HCT116 (cell line): ENCODE results near the gene YAE1. TPM values are rescaled to one million over a fixed set of nuclear protein-coding genes. Genes with fewer than 3 reads are reported as not detected.

Source experiments
- ATAC-seq: fragments of 200-7000 bp; cut with Tn5 transposase; 2 replicates; pipeline ENCODE4 v1.9.1; 2020; ENCODE audit warnings: mild to moderate bottlenecking, moderate library complexity
- BruUV-seq: library from RNA; stranded (reverse); fragments of 400-500 nt; replicated peaks from 2 replicates; lab custom pipeline; 2021; lab: Mats Ljungman, UMichigan
- CTCF ChIA-PET: fragments of 300-600 bp; sonication (Branson Sonifier 250); formaldehyde crosslinking; loops from one replicate; lab custom pipeline; 2021; ENCODE audit warnings: antibody characterized with exemption; lab: Charles Lee
- POLR2A ChIA-PET: fragments of 300-600, 350-600 bp; sonication (Branson Sonifier 250); formaldehyde crosslinking; loops from one replicate; lab custom pipeline; 2021; ENCODE audit warnings: antibody characterized with exemption; lab: Charles Lee
- RAD21 ChIA-PET, 2 experiments: fragments of 300-600 bp; sonication (Branson Sonifier 250); formaldehyde crosslinking; loops; one replicate each; lab custom pipeline; 2023; ENCODE audit warnings: low total read pairs in 2 of 2; ENCODE audit not compliant: uncharacterized antibody in 2 of 2, unreplicated experiment in 2 of 2, low non-redundant PET in 1 of 2; lab: Charles Lee
- DNase-seq: peaks from one replicate; pipeline ENCODE4 v3.0.0-alpha.2; 2010; ENCODE audit warnings: low read depth, low spot score
- H2AFZ ChIP-seq: fragments of 200-600 bp; shearing (Covaris generic), sonication (generic); 2 replicates; pipeline ENCODE4 v1.6.1; 2017; ENCODE audit warnings: low read depth, mixed run types, mixed read lengths, antibody characterized with exemption, low read length; ENCODE audit not compliant: poor library complexity, severe bottlenecking
- H3K27ac ChIP-seq: 2 replicates; pipeline ENCODE4 v1.5.1; 2012; ENCODE audit warnings: low read depth, low read length
- H3K27me3 ChIP-seq: fragments of 200-600 bp; sonication (generic); 2 replicates; pipeline ENCODE4 v1.6.1; 2016; ENCODE audit warnings: mixed run types, low read length, mixed read lengths; ENCODE audit not compliant: insufficient read depth
- H3K36me3 ChIP-seq, 2 experiments: fragments of 200-500 bp in 1 of 2; fragments of 200-600 bp in 1 of 2; sonication (Bioruptor generic) in 1 of 2; sonication (generic) in 1 of 2; 2 replicates each; pipeline versions ENCODE4 v1.5.1 to v1.6.1; 2014 to 2016; ENCODE audit warnings: low read length in 2 of 2, inconsistent platforms in 1 of 2, mixed read lengths in 1 of 2, mixed run types in 1 of 2; ENCODE audit not compliant: insufficient read depth in 2 of 2, control insufficient read depth in 1 of 2
- H3K4me1 ChIP-seq, 2 experiments: fragments of 200-600 bp in 1 of 2; sonication (generic) in 1 of 2; 2 replicates each; pipeline versions ENCODE4 v1.5.1 to v1.6.1; 2012 to 2017; ENCODE audit warnings: low read length in 2 of 2, inconsistent platforms in 1 of 2, mild to moderate bottlenecking in 1 of 2, mixed read lengths in 1 of 2, mixed run types in 1 of 2, moderate library complexity in 1 of 2; ENCODE audit not compliant: insufficient read depth in 2 of 2, control insufficient read depth in 1 of 2
- H3K4me2 ChIP-seq: fragments of 200-600 bp; sonication (generic); 2 replicates; pipeline ENCODE4 v1.6.1; 2017; ENCODE audit warnings: mixed run types, low read length, mixed read lengths
- H3K4me3 ChIP-seq, 2 experiments: fragments of 200-600 bp in 1 of 2; sonication (generic) in 1 of 2; replicated peaks in 1 of 2; 2 replicates each; pipeline ENCODE4 v1.5.1; 2011 to 2016; ENCODE audit warnings: low read length in 2 of 2, control low read depth in 1 of 2, low read depth in 1 of 2, mild to moderate bottlenecking in 1 of 2, mixed read lengths in 1 of 2, mixed run types in 1 of 2
- H3K79me2 ChIP-seq: fragments of 200-600 bp; sonication (generic); 2 replicates; pipeline ENCODE4 v1.6.1; 2017; ENCODE audit warnings: mild to moderate bottlenecking, mixed run types, low read length, moderate library complexity, mixed read lengths; ENCODE audit not compliant: insufficient read depth
- H3K9ac ChIP-seq: fragments of 200-600 bp; sonication (generic); 2 replicates; pipeline ENCODE4 v1.6.1; 2016; ENCODE audit warnings: low read length, mixed read lengths
- H3K9me2 ChIP-seq: fragments of 200-600 bp; sonication (generic), shearing (Covaris generic); 2 replicates; pipeline ENCODE4 v1.6.1; 2017; ENCODE audit warnings: mixed run types, mild to moderate bottlenecking, moderate library complexity; ENCODE audit not compliant: insufficient read depth
- H3K9me3 ChIP-seq, 2 experiments: fragments of 200-500 bp in 1 of 2; fragments of 200-600 bp in 1 of 2; sonication (Bioruptor generic) in 1 of 2; sonication (generic) in 1 of 2; 2 replicates each; pipeline ENCODE4 v1.6.1; 2014 to 2017; ENCODE audit warnings: low read length in 2 of 2, mixed read lengths in 2 of 2, inconsistent platforms in 1 of 2, low read depth in 1 of 2, mild to moderate bottlenecking in 1 of 2, mixed run types in 1 of 2, moderate library complexity in 1 of 2; ENCODE audit not compliant: control insufficient read depth in 1 of 2, insufficient read depth in 1 of 2
- H4K20me1 ChIP-seq: fragments of 200-600 bp; sonication (generic), shearing (Covaris generic); 2 replicates; pipeline ENCODE4 v1.6.1; 2017; ENCODE audit warnings: mixed run types, mild to moderate bottlenecking, moderate library complexity; ENCODE audit not compliant: insufficient read depth
- CTCF ChIP-seq, 3 experiments: fragments of 200-600 bp in 1 of 3; sonication (generic) in 1 of 3; IDR thresholded peaks in 2 of 3; conservative IDR thresholded peaks in 1 of 3; 2 replicates each; pipeline ENCODE4 v1.5.1; 2012 to 2017; ENCODE audit warnings: low read depth in 2 of 3, low read length in 2 of 3, antibody characterized with exemption in 1 of 3, borderline replicate concordance in 1 of 3, control low read depth in 1 of 3, mild to moderate bottlenecking in 1 of 3, mixed read lengths in 1 of 3, mixed run types in 1 of 3, moderate library complexity in 1 of 3; ENCODE audit not compliant: insufficient read depth in 1 of 3
- EZH2phosphoT487 ChIP-seq: fragments of 200-600 bp; IDR thresholded peaks from 2 replicates; pipeline ENCODE4 v1.6.1; 2018; ENCODE audit warnings: antibody characterized with exemption, borderline replicate concordance
- JUND ChIP-seq: IDR thresholded peaks from 2 replicates; pipeline ENCODE4 v1.6.1; 2012
- POLR2A ChIP-seq: IDR thresholded peaks from 2 replicates; pipeline ENCODE4 v1.7.0; 2011; ENCODE audit warnings: borderline replicate concordance; ENCODE audit not compliant: insufficient read depth, insufficient read length; ENCODE audit errors: extremely low read depth
- POLR2AphosphoS5 ChIP-seq: IDR thresholded peaks from 2 replicates; pipeline ENCODE4 v1.6.1; 2011; ENCODE audit warnings: mild to moderate bottlenecking, low read depth, low read length, moderate library complexity
- SIN3A ChIP-seq: IDR thresholded peaks from 2 replicates; pipeline ENCODE4 v1.6.1; 2012; ENCODE audit warnings: low read depth
- TCF7L2 ChIP-seq: IDR thresholded peaks from 2 replicates; pipeline ENCODE4 v1.7.0; 2011; ENCODE audit warnings: borderline replicate concordance, inconsistent platforms; ENCODE audit not compliant: insufficient read depth, insufficient read length; ENCODE audit errors: extremely low read depth
- intact Hi-C: fragments of 100-400 bp; cut with micrococcal nuclease; formaldehyde crosslinking; loops from 2 replicates; pipeline ENCODE4 v1.10.0; 2022
- total RNA-seq: library from RNA; stranded (reverse); gene quantifications from one replicate; pipeline ENCODE4 v1.2.1, GENCODE V29; 2021; ENCODE audit not compliant: unreplicated experiment
- TF ChIP-seq, protein P1 (sequence below): IDR thresholded peaks from 2 replicates; pipeline ENCODE4 v1.6.1; 2011; ENCODE audit warnings: mild to moderate bottlenecking, low read length, moderate library complexity; ENCODE audit not compliant: insufficient replicate concordance; ENCODE audit errors: extremely low read depth
- TF ChIP-seq, protein P2 (sequence below): IDR thresholded peaks from 2 replicates; pipeline ENCODE4 v1.6.1; 2012; ENCODE audit warnings: low read depth

Gene YAE1
- total RNA-seq, 1 experiment from 2014 or later = 16.9 TPM

DNA sequence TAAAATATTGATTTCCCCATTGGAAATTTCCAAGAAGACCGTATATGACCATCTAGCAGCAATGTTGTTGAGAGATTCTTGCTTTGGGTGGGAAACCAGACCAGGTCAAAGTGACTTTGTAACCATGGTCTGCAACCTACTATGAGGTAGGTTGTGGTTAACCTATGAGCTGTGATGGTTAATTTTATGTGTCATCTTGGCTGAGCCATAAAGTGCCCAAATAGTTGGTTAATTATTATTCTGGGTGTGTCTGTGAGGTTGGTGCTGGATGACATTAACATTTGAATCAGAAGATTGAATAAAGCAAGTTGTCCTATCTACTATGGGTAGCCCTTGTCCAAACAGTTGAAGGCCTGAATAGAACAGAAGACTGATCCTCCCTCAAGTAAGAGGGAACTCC lies 38.9 kb downstream of the YAE1 start:
- ChIA-PET POLR2A (no interaction called here), CTCF (no interaction called here), RAD21 (no interaction called here)
- no peak overlapping the region for H2AFZ ChIP-seq
- intact Hi-C loops = no loop called here
- peaks cover 0 to 10% of the 10 kb centered on the region in 2 experiments; a peak in 2 of 4 replicates for H3K4me1 ChIP-seq
- H3K9me2 ChIP-seq = no peaks in the 10 kb centered on the region
- no peak overlapping the region for H3K27ac ChIP-seq
- no peak overlapping the region for H3K4me3 ChIP-seq
- ATAC-seq = no peak; the same call in 1 of the 2 replicates
- no peak for DNase-seq
- H3K79me2 ChIP-seq = no peaks in the 10 kb centered on the region
- no peaks in the 10 kb centered on the region for H3K27me3 ChIP-seq
- H3K36me3 ChIP-seq = no peaks in the 10 kb centered on the region
- H3K9ac ChIP-seq = no peak overlapping the region
- no TSS peak for BruUV-seq
- H3K9me3 ChIP-seq = no peaks in the 10 kb centered on the region
- peak overlapping the region; percentile 27 for H3K4me2 ChIP-seq
- TF ChIP-seq POLR2A = no peak
- no peaks in the 10 kb centered on the region for H4K20me1 ChIP-seq

GRCh38 chr7:39606352-39606751 lies 40.1 kb downstream of the YAE1 start:
- Histone ChIP-seq H3K4me1 (peaks cover 0 to 10% of the 10 kb centered on the region in 2 experiments; a peak in 2 of 4 replicates), H2AFZ (no peak overlapping the region), H3K9me3 (no peaks in the 10 kb centered on the region), H3K27ac (no peak overlapping the region), H3K9ac (no peak overlapping the region), H3K4me2 (no peak overlapping the region), H3K9me2 (no peaks in the 10 kb centered on the region), H4K20me1 (no peaks in the 10 kb centered on the region), H3K36me3 (no peaks in the 10 kb centered on the region), H3K4me3 (no peak overlapping the region), H3K79me2 (no peaks in the 10 kb centered on the region), H3K27me3 (no peaks in the 10 kb centered on the region)
- DNase-seq (no peak), ATAC-seq (no peak)
- ChIA-PET POLR2A (no interaction called here), RAD21 (no interaction called here), CTCF (interaction anchor here (1.1 kb wide), 1 partner anchor 26 kb away, joined by 3 read pairs; no protein-coding TSS in a partner anchor)
- intact Hi-C loops = no loop called here
- BruUV-seq = no TSS peak
- TF ChIP-seq SIN3A (no peak), JUND (no peak), POLR2AphosphoS5 (no peak), EZH2phosphoT487 (no peak), CTCF (IDR thresholded peaks at IDR 0.05 in 2 of 3, conservative IDR thresholded peaks at IDR 0.05 in 1 of 3; ENCODE audit: borderline replicate concordance in 1 of 3, insufficient read depth in 1 of 3, low read depth in 2 of 3, low read length in 2 of 3) (no peak), TCF7L2 (no peak)
- TF ChIP-seq, protein P1, sequence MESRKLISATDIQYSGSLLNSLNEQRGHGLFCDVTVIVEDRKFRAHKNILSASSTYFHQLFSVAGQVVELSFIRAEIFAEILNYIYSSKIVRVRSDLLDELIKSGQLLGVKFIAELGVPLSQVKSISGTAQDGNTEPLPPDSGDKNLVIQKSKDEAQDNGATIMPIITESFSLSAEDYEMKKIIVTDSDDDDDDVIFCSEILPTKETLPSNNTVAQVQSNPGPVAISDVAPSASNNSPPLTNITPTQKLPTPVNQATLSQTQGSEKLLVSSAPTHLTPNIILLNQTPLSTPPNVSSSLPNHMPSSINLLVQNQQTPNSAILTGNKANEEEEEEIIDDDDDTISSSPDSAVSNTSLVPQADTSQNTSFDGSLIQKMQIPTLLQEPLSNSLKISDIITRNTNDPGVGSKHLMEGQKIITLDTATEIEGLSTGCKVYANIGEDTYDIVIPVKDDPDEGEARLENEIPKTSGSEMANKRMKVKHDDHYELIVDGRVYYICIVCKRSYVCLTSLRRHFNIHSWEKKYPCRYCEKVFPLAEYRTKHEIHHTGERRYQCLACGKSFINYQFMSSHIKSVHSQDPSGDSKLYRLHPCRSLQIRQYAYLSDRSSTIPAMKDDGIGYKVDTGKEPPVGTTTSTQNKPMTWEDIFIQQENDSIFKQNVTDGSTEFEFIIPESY = no peak
- TF ChIP-seq, protein P2, sequence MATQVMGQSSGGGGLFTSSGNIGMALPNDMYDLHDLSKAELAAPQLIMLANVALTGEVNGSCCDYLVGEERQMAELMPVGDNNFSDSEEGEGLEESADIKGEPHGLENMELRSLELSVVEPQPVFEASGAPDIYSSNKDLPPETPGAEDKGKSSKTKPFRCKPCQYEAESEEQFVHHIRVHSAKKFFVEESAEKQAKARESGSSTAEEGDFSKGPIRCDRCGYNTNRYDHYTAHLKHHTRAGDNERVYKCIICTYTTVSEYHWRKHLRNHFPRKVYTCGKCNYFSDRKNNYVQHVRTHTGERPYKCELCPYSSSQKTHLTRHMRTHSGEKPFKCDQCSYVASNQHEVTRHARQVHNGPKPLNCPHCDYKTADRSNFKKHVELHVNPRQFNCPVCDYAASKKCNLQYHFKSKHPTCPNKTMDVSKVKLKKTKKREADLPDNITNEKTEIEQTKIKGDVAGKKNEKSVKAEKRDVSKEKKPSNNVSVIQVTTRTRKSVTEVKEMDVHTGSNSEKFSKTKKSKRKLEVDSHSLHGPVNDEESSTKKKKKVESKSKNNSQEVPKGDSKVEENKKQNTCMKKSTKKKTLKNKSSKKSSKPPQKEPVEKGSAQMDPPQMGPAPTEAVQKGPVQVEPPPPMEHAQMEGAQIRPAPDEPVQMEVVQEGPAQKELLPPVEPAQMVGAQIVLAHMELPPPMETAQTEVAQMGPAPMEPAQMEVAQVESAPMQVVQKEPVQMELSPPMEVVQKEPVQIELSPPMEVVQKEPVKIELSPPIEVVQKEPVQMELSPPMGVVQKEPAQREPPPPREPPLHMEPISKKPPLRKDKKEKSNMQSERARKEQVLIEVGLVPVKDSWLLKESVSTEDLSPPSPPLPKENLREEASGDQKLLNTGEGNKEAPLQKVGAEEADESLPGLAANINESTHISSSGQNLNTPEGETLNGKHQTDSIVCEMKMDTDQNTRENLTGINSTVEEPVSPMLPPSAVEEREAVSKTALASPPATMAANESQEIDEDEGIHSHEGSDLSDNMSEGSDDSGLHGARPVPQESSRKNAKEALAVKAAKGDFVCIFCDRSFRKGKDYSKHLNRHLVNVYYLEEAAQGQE = no peak
